C4-2B (cell line): ENCODE measurements around the gene WNT5B.

Experiments used
- H3K27ac ChIP-seq: fragments of 450-650 bp; 2 replicates; pipeline ENCODE4 v1.5.1; 2017
- CTCF ChIP-seq: fragments of 450-650 bp; conservative IDR thresholded peaks from 2 replicates; pipeline ENCODE4 v1.5.1; 2017; ENCODE audit warnings: mild to moderate bottlenecking
- ZFX ChIP-seq: fragments of 450-650 bp; IDR thresholded peaks from 2 replicates; pipeline ENCODE4 v1.6.1; 2017

The WNT5B gene

GRCh38 chr12:1642513-1642912 lies 13.5 kb downstream of the WNT5B start:
- H3K27ac ChIP-seq: no peak overlapping the region
- TF ChIP-seq CTCF (no peak), ZFX (no peak)

- no peak for TF ChIP-seq ZFX
- TF ChIP-seq CTCF: no peak
- no peak overlapping the region for H3K27ac ChIP-seq
Measured at GRCh38 chr12:1643043-1643442, 14.0 kb downstream of the WNT5B start.

- H3K27ac ChIP-seq: no peak overlapping the region
- TF ChIP-seq ZFX (no peak), CTCF (no peak)
Measured at GRCh38 chr12:1643905-1644533, 15.0 kb downstream of the WNT5B start.

- no peak overlapping the region for H3K27ac ChIP-seq
- TF ChIP-seq ZFX: no peak
- no peak for TF ChIP-seq CTCF
Measured at GRCh38 chr12:1644534-1645438, 15.8 kb downstream of the WNT5B start.

GRCh38 chr12:1645819-1646218 lies 16.8 kb downstream of the WNT5B start:
- H3K27ac ChIP-seq: no peak overlapping the region
- no peak for TF ChIP-seq ZFX
- no peak for TF ChIP-seq CTCF

- no peak for TF ChIP-seq ZFX
- TF ChIP-seq CTCF: no peak
Measured at GRCh38 chr12:1646569-1647284, 17.7 kb downstream of the WNT5B start.

GRCh38 chr12:1647285-1647669 lies 18.2 kb downstream of the WNT5B start:
- TF ChIP-seq ZFX: no peak
- no peak for TF ChIP-seq CTCF
- H3K27ac ChIP-seq: no peak overlapping the region

More at GRCh38 chr12:1646569-1647284, 17.7 kb downstream of the WNT5B start:
- H3K27ac ChIP-seq: no peak overlapping the region
